B cell (primary cell): ENCODE data around the gene PEX14. TPM values are rescaled to one million over a fixed set of nuclear protein-coding genes. Genes with fewer than 3 reads are reported as not detected.

Experiments
- ATAC-seq: fragments of 200-7000 bp; cut with Tn5 transposase; one replicate; pipeline ENCODE4 v1.10.0; 2021; ENCODE audit warnings: low read depth, mild to moderate bottlenecking, moderate number of reproducible peaks, moderate library complexity
- CTCF ChIA-PET: fragments of 350-600 bp; sonication (Branson Sonifier 250); formaldehyde crosslinking; loops from one replicate; lab custom pipeline; 2021; ENCODE audit warnings: antibody characterized with exemption, inconsistent platforms; lab: Charles Lee
- POLR2A ChIA-PET: fragments of 350-600 bp; sonication (Branson Sonifier 250); formaldehyde crosslinking; loops from one replicate; lab custom pipeline; 2021; ENCODE audit warnings: antibody characterized with exemption; lab: Charles Lee
- DNase-seq: peaks from one replicate; pipeline ENCODE4 v3.0.0; 2013
- H2AFZ ChIP-seq: 2 replicates; pipeline ENCODE4 v1.6.1; 2012; ENCODE audit warnings: mild to moderate bottlenecking, low read depth, low read length; ENCODE audit not compliant: insufficient read depth, poor library complexity, severe bottlenecking
- H3K27ac ChIP-seq, 2 donors: 1 replicate in 1 of 2; 2 replicates in 1 of 2; pipeline ENCODE4 v1.5.1; 2012 to 2013; ENCODE audit warnings: low read length in 2 of 2, mild to moderate bottlenecking in 2 of 2, moderate library complexity in 1 of 2
- H3K27me3 ChIP-seq, 4 experiments: fragments of 200-600 bp in 1 of 4; sonication (generic) in 1 of 4; replicated peaks in 1 of 4; 1 replicate in 2 of 4; 2 replicates in 2 of 4; pipeline versions ENCODE4 v1.6.1 to v1.7.0; 2013 to 2016; ENCODE audit warnings: low read length in 3 of 4, mild to moderate bottlenecking in 2 of 4, mixed read lengths in 1 of 4, moderate library complexity in 1 of 4; ENCODE audit not compliant: insufficient read depth in 4 of 4, control insufficient read depth in 3 of 4; ENCODE audit errors: control extremely low read depth in 1 of 4
- H3K36me3 ChIP-seq, 2 experiments: replicated peaks in 1 of 2; 1 replicate in 1 of 2; 2 replicates in 1 of 2; pipeline versions ENCODE4 v1.6.1 to v1.7.1; 2013; ENCODE audit warnings: low read length in 1 of 2; ENCODE audit not compliant: insufficient read depth in 2 of 2, control insufficient read depth in 1 of 2; ENCODE audit errors: control extremely low read depth in 1 of 2, extremely low read depth in 1 of 2
- H3K4me1 ChIP-seq, 2 donors: fragments of 200-600 bp in 1 of 2; sonication (generic) in 1 of 2; 1 replicate in 1 of 2; 2 replicates in 1 of 2; pipeline versions ENCODE4 v1.5.1 to v1.6.1; 2013 to 2017; ENCODE audit warnings: low read length in 2 of 2; ENCODE audit not compliant: control insufficient read depth in 2 of 2, insufficient read depth in 2 of 2
- H3K4me2 ChIP-seq: replicated peaks from 2 replicates; pipeline ENCODE3; 2012; ENCODE audit warnings: mild to moderate bottlenecking, low read depth, low read length; ENCODE audit not compliant: poor library complexity, severe bottlenecking
- H3K4me3 ChIP-seq, 5 experiments: fragments of 200-600 bp in 1 of 5; sonication (generic) in 1 of 5; 1 replicate in 3 of 5; 2 replicates in 2 of 5; pipeline versions ENCODE4 v1.5.1 to v1.7.0; 2011 to 2016; ENCODE audit warnings: low read length in 4 of 5, mild to moderate bottlenecking in 4 of 5, low read depth in 2 of 5, control low read depth in 1 of 5, moderate library complexity in 1 of 5; ENCODE audit not compliant: insufficient read depth in 1 of 5; ENCODE audit errors: control extremely low read depth in 1 of 5, extremely low read depth in 1 of 5
- H3K79me2 ChIP-seq: fragments of 200-600 bp; sonication (generic); one replicate; pipeline ENCODE4 v1.6.0; 2016; ENCODE audit warnings: low read length; ENCODE audit not compliant: control insufficient read depth, insufficient read depth
- H3K9ac ChIP-seq: fragments of 200-600 bp; sonication (generic); 2 replicates; pipeline ENCODE4 v1.6.1; 2017; ENCODE audit warnings: mild to moderate bottlenecking, low read length, moderate library complexity
- H3K9me3 ChIP-seq, 3 donors: one replicate each; pipeline versions ENCODE4 v1.6.1 to v1.7.1; 2013; ENCODE audit warnings: low read length in 2 of 3; ENCODE audit not compliant: control insufficient read depth in 2 of 3, insufficient read depth in 1 of 3; ENCODE audit errors: control extremely low read depth in 1 of 3
- H4K20me1 ChIP-seq: 2 replicates; pipeline ENCODE4 v1.6.0; 2012; ENCODE audit warnings: mild to moderate bottlenecking, low read length; ENCODE audit not compliant: insufficient read depth, control insufficient read depth, poor library complexity, severe bottlenecking
- H3K27ac Mint-ChIP-seq: one replicate; pipeline ENCODE4 v1.8.0; 2021; ENCODE audit warnings: mixed read lengths
- H3K27me3 Mint-ChIP-seq: one replicate; pipeline ENCODE4 v1.8.0; 2021; ENCODE audit warnings: mixed read lengths
- H3K4me1 Mint-ChIP-seq: one replicate; pipeline ENCODE4 v1.8.0; 2021; ENCODE audit warnings: mixed read lengths
- H3K4me3 Mint-ChIP-seq: one replicate; pipeline ENCODE4 v1.8.0; 2021; ENCODE audit warnings: mixed read lengths
- H3K9me3 Mint-ChIP-seq: one replicate; pipeline ENCODE4 v1.8.0; 2022; ENCODE audit warnings: mixed read lengths; ENCODE audit not compliant: insufficient read depth
- EZH2 ChIP-seq: IDR thresholded peaks from 2 replicates; pipeline ENCODE4 v1.6.1; 2012; ENCODE audit warnings: borderline replicate concordance, low read depth, mild to moderate bottlenecking, moderate library complexity, low read length; ENCODE audit not compliant: insufficient read depth, poor library complexity, severe bottlenecking
- WGBS: methylation state at CpG from one replicate; pipeline ENCODE4 v1.1.5; 2013; ENCODE audit warnings: missing lambda C conversion rate; ENCODE audit not compliant: insufficient coverage; 5-methylcytosine and 5-hydroxymethylcytosine counted together
- intact Hi-C: fragments of 100-400 bp; cut with micrococcal nuclease; formaldehyde crosslinking; loops from one replicate; pipeline ENCODE4 v1.10.0; 2022
- polyA plus RNA-seq: library from polyadenylated mRNA; depleted of rRNA; stranded (reverse); fragments of >200 nt; gene quantifications from 2 replicates; pipeline ENCODE4 v1.2.3, GENCODE V29; 2012
- total RNA-seq, 2 donors: library from RNA; stranded (reverse); fragments of 120-200 nt in 1 of 2; gene quantifications; 1 replicate in 1 of 2; 2 replicates in 1 of 2; pipeline versions ENCODE4 v1.2.3 to v1.2.4, GENCODE V29; 2013 to 2022
- TF ChIP-seq, protein P1 (sequence below): fragments of 200-600 bp; IDR thresholded peaks from one replicate; pipeline ENCODE4 v1.8.0; 2022; ENCODE audit warnings: antibody characterized with exemption, mild to moderate bottlenecking

PEX14 gene
- total and polyA plus RNA-seq, 2 donors (not counting 1 experiment from before 2014, with no cell fraction given) = 14.1 to 19.3 TPM

DNA sequence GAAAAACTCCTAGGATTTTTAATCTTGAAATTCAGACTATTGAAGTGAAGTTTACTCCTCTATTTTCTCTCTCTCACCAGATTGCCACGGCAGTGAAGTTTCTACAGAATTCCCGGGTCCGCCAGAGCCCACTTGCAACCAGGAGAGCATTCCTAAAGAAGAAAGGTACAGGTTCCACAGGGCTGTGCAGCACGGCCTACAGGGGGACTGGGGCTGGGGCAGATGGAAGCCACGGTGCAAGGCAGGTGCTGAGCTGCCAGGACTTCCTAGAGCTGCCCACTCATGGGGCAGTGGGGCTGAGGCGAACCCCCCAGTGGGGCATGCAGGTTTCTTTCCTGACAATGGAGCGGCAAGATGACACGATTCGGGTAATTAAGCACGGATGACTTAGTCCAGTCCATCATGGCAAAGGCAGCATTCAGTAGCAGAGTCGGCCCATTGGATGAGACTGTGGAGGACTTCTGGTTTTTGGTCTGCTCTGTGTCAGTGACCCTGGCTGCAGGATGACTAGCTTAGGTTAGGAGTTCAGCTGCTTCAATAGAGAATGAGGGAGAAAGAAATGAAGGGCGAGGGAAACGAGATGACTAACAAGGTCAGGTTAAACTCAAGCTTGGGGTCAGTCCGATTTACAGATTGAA lies 61.5 kb downstream of the PEX14 start:
- Histone ChIP-seq H3K4me2 (no peak overlapping the region), H3K79me2 (peaks cover 16% of the 10 kb centered on the region), H3K27me3 (no peaks in the 10 kb centered on the region), H2AFZ (no peak overlapping the region), H3K36me3 (peaks cover 0 to 29% of the 10 kb centered on the region in 2 experiments), H4K20me1 (peaks cover 24% of the 10 kb centered on the region), H3K4me3 (no peak overlapping the region), H3K27ac (no peak overlapping the region), H3K4me1 (no peaks in the 10 kb centered on the region), H3K9me3 (no peaks in the 10 kb centered on the region), H3K9ac (no peak overlapping the region)
- Mint-ChIP-seq H3K27ac (no peak overlapping the region), H3K27me3 (no peaks in the 10 kb centered on the region), H3K9me3 (no peaks in the 10 kb centered on the region), H3K4me3 (no peak overlapping the region), H3K4me1 (no peaks in the 10 kb centered on the region)
- ATAC-seq (no peak), DNase-seq (no peak)
- CTCF ChIA-PET = interaction anchor here (0.9 to 1.3 kb wide), 2 partner anchors 11 to 41 kb away, joined by 3 read pairs; no protein-coding TSS in a partner anchor
- no peak for TF ChIP-seq EZH2
- TF ChIP-seq, protein P1, sequence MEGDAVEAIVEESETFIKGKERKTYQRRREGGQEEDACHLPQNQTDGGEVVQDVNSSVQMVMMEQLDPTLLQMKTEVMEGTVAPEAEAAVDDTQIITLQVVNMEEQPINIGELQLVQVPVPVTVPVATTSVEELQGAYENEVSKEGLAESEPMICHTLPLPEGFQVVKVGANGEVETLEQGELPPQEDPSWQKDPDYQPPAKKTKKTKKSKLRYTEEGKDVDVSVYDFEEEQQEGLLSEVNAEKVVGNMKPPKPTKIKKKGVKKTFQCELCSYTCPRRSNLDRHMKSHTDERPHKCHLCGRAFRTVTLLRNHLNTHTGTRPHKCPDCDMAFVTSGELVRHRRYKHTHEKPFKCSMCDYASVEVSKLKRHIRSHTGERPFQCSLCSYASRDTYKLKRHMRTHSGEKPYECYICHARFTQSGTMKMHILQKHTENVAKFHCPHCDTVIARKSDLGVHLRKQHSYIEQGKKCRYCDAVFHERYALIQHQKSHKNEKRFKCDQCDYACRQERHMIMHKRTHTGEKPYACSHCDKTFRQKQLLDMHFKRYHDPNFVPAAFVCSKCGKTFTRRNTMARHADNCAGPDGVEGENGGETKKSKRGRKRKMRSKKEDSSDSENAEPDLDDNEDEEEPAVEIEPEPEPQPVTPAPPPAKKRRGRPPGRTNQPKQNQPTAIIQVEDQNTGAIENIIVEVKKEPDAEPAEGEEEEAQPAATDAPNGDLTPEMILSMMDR = no peak
- 94% methylated on average over 13 of the region's 14 CpGs for WGBS
- intact Hi-C loops = no loop called here
- POLR2A ChIA-PET = no interaction called here

DNA sequence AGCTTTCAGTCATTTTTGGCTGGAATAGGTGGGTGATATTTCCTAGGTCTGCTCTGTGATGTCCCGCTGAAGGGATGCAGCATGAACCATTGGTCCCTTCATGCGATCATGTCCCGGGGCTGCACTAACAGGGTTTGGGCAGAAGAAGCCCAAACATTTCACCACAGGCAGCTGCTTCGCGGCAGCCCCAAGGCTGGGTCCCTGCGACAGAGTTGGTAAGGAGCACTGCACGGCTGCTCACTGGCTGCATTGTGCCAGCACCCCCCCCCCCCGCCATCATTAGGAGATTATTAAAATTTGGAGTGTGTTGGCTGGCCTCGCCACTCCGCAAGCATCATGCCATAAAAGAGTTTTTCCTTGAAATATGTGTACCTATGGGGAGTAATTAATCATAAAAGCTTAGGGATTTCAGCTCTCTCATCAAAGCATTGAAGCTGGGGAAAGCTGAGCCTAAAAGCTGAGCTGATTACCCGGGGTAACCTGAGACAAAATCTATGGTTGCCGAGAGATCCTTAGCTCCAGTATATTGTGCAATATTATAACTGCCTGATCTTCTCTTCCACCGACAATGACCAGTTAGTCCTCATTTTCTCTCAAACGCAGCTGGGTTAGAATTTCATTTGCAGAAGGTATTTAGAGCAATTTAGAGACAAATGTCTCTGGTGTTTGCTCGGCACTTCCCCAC lies 62.5 kb downstream of the PEX14 start:
- Histone ChIP-seq H2AFZ (no peak overlapping the region), H3K9me3 (no peaks in the 10 kb centered on the region), H3K4me1 (no peaks in the 10 kb centered on the region), H3K27me3 (no peaks in the 10 kb centered on the region), H3K9ac (no peak overlapping the region), H3K27ac (no peak overlapping the region), H4K20me1 (peaks cover 14% of the 10 kb centered on the region), H3K4me2 (no peak overlapping the region), H3K36me3 (peaks cover 0 to 32% of the 10 kb centered on the region in 2 experiments), H3K79me2 (peaks cover 8% of the 10 kb centered on the region), H3K4me3 (no peak overlapping the region)
- no peaks in the 10 kb centered on the region for H3K27me3 Mint-ChIP-seq
- no peak for TF ChIP-seq EZH2
- TF ChIP-seq, protein P1 = no peak
- DNase-seq (no peak), ATAC-seq (no peak)
- H3K4me3 Mint-ChIP-seq = no peak overlapping the region
- H3K9me3 Mint-ChIP-seq = no peaks in the 10 kb centered on the region
- H3K27ac Mint-ChIP-seq = no peak overlapping the region
- ChIA-PET CTCF (interaction anchor here (0.7 to 1.3 kb wide), 3 partner anchors 9 to 42 kb away, joined by 3 read pairs; no protein-coding TSS in a partner anchor), POLR2A (no interaction called here)
- intact Hi-C loops = no loop called here
- H3K4me1 Mint-ChIP-seq = no peaks in the 10 kb centered on the region
- WGBS = 100% methylated on average over 2 of the region's 15 CpGs
